Liver (tissue), 9 donors: Measurements from ENCODE around the gene TMPRSS12. TPM values are rescaled to one million over a fixed set of nuclear protein-coding genes. Genes with fewer than 3 reads are reported as not detected.

Experiments
- DNase-seq: peaks from one replicate; pipeline ENCODE4 v3.0.0-alpha.2; 2017; ENCODE audit warnings: low spot score
- H3K27ac ChIP-seq, 2 donors: one replicate each; pipeline ENCODE4 v1.7.0; 2013; ENCODE audit warnings: inconsistent platforms in 2 of 2, low read length in 2 of 2, control low read depth in 1 of 2, low read depth in 1 of 2, mild to moderate bottlenecking in 1 of 2
- H3K27me3 ChIP-seq, 4 donors: one replicate each; pipeline versions ENCODE4 v1.6.1 to v1.7.0; 2013; ENCODE audit warnings: low read length in 3 of 4, inconsistent platforms in 1 of 4, mild to moderate bottlenecking in 1 of 4, moderate library complexity in 1 of 4; ENCODE audit not compliant: control insufficient read depth in 4 of 4, insufficient read depth in 4 of 4
- H3K36me3 ChIP-seq, 4 donors: one replicate each; pipeline versions ENCODE4 v1.6.1 to v1.7.0; 2013; ENCODE audit warnings: low read length in 3 of 4, mild to moderate bottlenecking in 3 of 4, low read depth in 1 of 4, moderate library complexity in 1 of 4; ENCODE audit not compliant: control insufficient read depth in 4 of 4, insufficient read depth in 3 of 4
- H3K4me1 ChIP-seq, 4 donors: one replicate each; pipeline versions ENCODE4 v1.6.1 to v1.7.0; 2013; ENCODE audit warnings: low read length in 3 of 4, mild to moderate bottlenecking in 3 of 4, moderate library complexity in 1 of 4; ENCODE audit not compliant: control insufficient read depth in 4 of 4, insufficient read depth in 4 of 4
- H3K4me3 ChIP-seq, 3 donors: one replicate each; pipeline versions ENCODE4 v1.6.1 to v1.7.0; 2013; ENCODE audit warnings: low read length in 3 of 3, control low read depth in 1 of 3, low read depth in 1 of 3, mild to moderate bottlenecking in 1 of 3
- H3K9ac ChIP-seq, 2 donors: one replicate each; pipeline ENCODE4 v1.7.0; 2013; ENCODE audit warnings: low read length in 2 of 2, mild to moderate bottlenecking in 2 of 2, moderate library complexity in 2 of 2, control low read depth in 1 of 2, low read depth in 1 of 2
- H3K9me3 ChIP-seq, 4 donors: one replicate each; pipeline versions ENCODE4 v1.6.1 to v1.7.0; 2013; ENCODE audit warnings: low read length in 3 of 4; ENCODE audit not compliant: control insufficient read depth in 4 of 4
- CTCF ChIP-seq: fragments of 150-350 bp; IDR thresholded peaks from 2 replicates; pipeline ENCODE4 v1.5.1; 2017; ENCODE audit warnings: improper control_type of control experiment, low read depth, low read length; ENCODE audit not compliant: missing input control
- EGR1 ChIP-seq, 2 donors: IDR thresholded peaks; 2 replicates each; pipeline ENCODE4 v1.6.1; 2016 to 2018; ENCODE audit warnings: antibody characterized with exemption in 2 of 2, low read depth in 2 of 2
- FOXA1 ChIP-seq: IDR thresholded peaks from 2 replicates; pipeline ENCODE4 v1.6.1; 2016; ENCODE audit warnings: antibody characterized with exemption
- FOXA2 ChIP-seq: IDR thresholded peaks from 2 replicates; pipeline ENCODE4 v1.6.1; 2016; ENCODE audit warnings: antibody characterized with exemption
- GABPA ChIP-seq, 2 donors: IDR thresholded peaks in 1 of 2; conservative IDR thresholded peaks in 1 of 2; 2 replicates each; pipeline ENCODE4 v1.6.1; 2016; ENCODE audit warnings: antibody characterized with exemption in 2 of 2, mild to moderate bottlenecking in 1 of 2, moderate library complexity in 1 of 2
- HNF4A ChIP-seq, 2 donors: conservative IDR thresholded peaks; 2 replicates each; pipeline ENCODE4 v1.6.1; 2016; ENCODE audit warnings: antibody characterized with exemption in 2 of 2, mild to moderate bottlenecking in 2 of 2
- HNF4G ChIP-seq: IDR thresholded peaks from 2 replicates; pipeline ENCODE4 v1.6.1; 2016; ENCODE audit warnings: antibody characterized with exemption
- JUND ChIP-seq, 2 donors: IDR thresholded peaks; 2 replicates each; pipeline ENCODE4 v1.6.1; 2016; ENCODE audit warnings: antibody characterized with exemption in 2 of 2
- NR2F2 ChIP-seq: IDR thresholded peaks from 2 replicates; pipeline ENCODE4 v1.6.1; 2016; ENCODE audit warnings: antibody characterized with exemption
- RAD21 ChIP-seq, 2 donors: IDR thresholded peaks; 2 replicates each; pipeline ENCODE4 v1.6.1; 2016; ENCODE audit warnings: antibody characterized with exemption in 2 of 2, mild to moderate bottlenecking in 2 of 2
- RXRA ChIP-seq, 2 donors: IDR thresholded peaks; 2 replicates each; pipeline ENCODE4 v1.6.1; 2017 to 2018; ENCODE audit warnings: antibody characterized with exemption in 2 of 2, mild to moderate bottlenecking in 1 of 2
- SP1 ChIP-seq: IDR thresholded peaks from 2 replicates; pipeline ENCODE4 v1.6.1; 2018; ENCODE audit warnings: antibody characterized with exemption, mild to moderate bottlenecking
- TAF1 ChIP-seq: conservative IDR thresholded peaks from 2 replicates; pipeline ENCODE4 v1.6.1; 2016; ENCODE audit warnings: antibody characterized with exemption, mild to moderate bottlenecking
- YY1 ChIP-seq: IDR thresholded peaks from 2 replicates; pipeline ENCODE4 v1.6.1; 2016; ENCODE audit warnings: antibody characterized with exemption, mild to moderate bottlenecking
- WGBS: extraction: QIAGEN DNeasy Blood & Tissue Kit; methylation state at CpG from one replicate; pipeline ENCODE4 v1.1.7; 2013; 5-methylcytosine and 5-hydroxymethylcytosine counted together
- polyA plus RNA-seq, 2 donors: library from polyadenylated mRNA; stranded (reverse) in 1 of 2; unstranded in 1 of 2; fragments of 200-250 nt in 1 of 2; fragments of >200 nt in 1 of 2; fragmentation: Nextera tagmentation in 1 of 2; extraction: Ambion mirVana in 1 of 2; gene quantifications; one replicate each; pipeline versions ENCODE4 v1.2.1 to v1.2.3, GENCODE V29; 2013 to 2015
- total RNA-seq, 2 donors: library from RNA; depleted of rRNA; stranded (reverse); fragments of >200 nt; gene quantifications; one replicate each; pipeline ENCODE4 v1.2.3, GENCODE V29; 2014
- TF ChIP-seq, protein P1 (sequence below): IDR thresholded peaks from 2 replicates; pipeline ENCODE4 v1.6.1; 2016; ENCODE audit warnings: antibody characterized with exemption
- TF ChIP-seq, protein P2 (sequence below): IDR thresholded peaks from 2 replicates; pipeline ENCODE4 v1.6.1; 2016; ENCODE audit warnings: antibody characterized with exemption
- TF ChIP-seq, protein P3 (sequence below): IDR thresholded peaks from 2 replicates; pipeline ENCODE4 v1.6.1; 2016; ENCODE audit warnings: antibody characterized with exemption, mild to moderate bottlenecking
- TF ChIP-seq, protein P4 (sequence below): IDR thresholded peaks from 2 replicates; pipeline ENCODE4 v1.6.1; 2016; ENCODE audit warnings: antibody characterized with exemption
- donor health status: healthy.
- donor health status: healthy.
- donor health status: healthy.
- donor health status: healthy.
- donor health status: healthy.

TMPRSS12 gene
- total and polyA plus RNA-seq, 4 donors: not detected

DNA sequence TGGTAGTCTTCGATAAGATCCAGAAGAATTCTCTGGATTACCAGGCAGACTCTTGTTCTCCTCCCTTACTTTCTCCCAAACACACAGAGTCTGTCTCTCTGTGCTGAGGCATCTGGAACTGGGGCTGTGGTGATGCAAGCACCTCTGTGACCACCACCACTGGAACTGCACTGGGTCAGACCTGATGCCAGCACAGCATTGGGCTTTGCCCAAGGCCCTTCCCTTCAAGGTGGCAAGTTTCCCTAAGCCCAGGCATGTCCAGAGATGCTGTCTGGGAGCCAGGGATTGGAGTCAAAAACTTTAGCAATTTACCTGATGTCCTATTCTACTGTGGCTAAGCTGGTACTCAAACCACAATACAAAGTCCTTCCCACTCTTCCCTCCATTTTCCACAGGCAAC is 14.6 kb upstream of the TMPRSS12 start:
- Histone ChIP-seq H3K9me3 (no peaks in the 10 kb centered on the region), H3K4me3 (no peak overlapping the region), H3K36me3 (no peaks in the 10 kb centered on the region), H3K4me1 (peaks cover 2 to 9% (median 6%) of the 10 kb centered on the region in 4 donors), H3K27me3 (no peaks in the 10 kb centered on the region), H3K27ac (no peak overlapping the region), H3K9ac (no peak overlapping the region)
- no peak for DNase-seq
- WGBS: 98% methylated on average over 1 of the region's 1 CpG
- TF ChIP-seq CTCF: no peak
- no peak for TF ChIP-seq HNF4G
- no peak for TF ChIP-seq RAD21 (IDR thresholded peaks at IDR 0.05)
- no peak for TF ChIP-seq FOXA1
- TF ChIP-seq, protein P1, sequence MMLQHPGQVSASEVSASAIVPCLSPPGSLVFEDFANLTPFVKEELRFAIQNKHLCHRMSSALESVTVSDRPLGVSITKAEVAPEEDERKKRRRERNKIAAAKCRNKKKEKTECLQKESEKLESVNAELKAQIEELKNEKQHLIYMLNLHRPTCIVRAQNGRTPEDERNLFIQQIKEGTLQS: no peak
- TF ChIP-seq, protein P2, sequence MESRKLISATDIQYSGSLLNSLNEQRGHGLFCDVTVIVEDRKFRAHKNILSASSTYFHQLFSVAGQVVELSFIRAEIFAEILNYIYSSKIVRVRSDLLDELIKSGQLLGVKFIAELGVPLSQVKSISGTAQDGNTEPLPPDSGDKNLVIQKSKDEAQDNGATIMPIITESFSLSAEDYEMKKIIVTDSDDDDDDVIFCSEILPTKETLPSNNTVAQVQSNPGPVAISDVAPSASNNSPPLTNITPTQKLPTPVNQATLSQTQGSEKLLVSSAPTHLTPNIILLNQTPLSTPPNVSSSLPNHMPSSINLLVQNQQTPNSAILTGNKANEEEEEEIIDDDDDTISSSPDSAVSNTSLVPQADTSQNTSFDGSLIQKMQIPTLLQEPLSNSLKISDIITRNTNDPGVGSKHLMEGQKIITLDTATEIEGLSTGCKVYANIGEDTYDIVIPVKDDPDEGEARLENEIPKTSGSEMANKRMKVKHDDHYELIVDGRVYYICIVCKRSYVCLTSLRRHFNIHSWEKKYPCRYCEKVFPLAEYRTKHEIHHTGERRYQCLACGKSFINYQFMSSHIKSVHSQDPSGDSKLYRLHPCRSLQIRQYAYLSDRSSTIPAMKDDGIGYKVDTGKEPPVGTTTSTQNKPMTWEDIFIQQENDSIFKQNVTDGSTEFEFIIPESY: no peak
- no peak for TF ChIP-seq GABPA (IDR thresholded peaks at IDR 0.05 in 1 of 2, conservative IDR thresholded peaks at IDR 0.05 in 1 of 2)
- TF ChIP-seq TAF1: no peak
- TF ChIP-seq FOXA2: no peak
- no peak for TF ChIP-seq YY1
- no peak for TF ChIP-seq SP1
- TF ChIP-seq EGR1 (IDR thresholded peaks at IDR 0.05; ENCODE audit: low read depth in 2 of 2): no peak
- TF ChIP-seq, protein P3, sequence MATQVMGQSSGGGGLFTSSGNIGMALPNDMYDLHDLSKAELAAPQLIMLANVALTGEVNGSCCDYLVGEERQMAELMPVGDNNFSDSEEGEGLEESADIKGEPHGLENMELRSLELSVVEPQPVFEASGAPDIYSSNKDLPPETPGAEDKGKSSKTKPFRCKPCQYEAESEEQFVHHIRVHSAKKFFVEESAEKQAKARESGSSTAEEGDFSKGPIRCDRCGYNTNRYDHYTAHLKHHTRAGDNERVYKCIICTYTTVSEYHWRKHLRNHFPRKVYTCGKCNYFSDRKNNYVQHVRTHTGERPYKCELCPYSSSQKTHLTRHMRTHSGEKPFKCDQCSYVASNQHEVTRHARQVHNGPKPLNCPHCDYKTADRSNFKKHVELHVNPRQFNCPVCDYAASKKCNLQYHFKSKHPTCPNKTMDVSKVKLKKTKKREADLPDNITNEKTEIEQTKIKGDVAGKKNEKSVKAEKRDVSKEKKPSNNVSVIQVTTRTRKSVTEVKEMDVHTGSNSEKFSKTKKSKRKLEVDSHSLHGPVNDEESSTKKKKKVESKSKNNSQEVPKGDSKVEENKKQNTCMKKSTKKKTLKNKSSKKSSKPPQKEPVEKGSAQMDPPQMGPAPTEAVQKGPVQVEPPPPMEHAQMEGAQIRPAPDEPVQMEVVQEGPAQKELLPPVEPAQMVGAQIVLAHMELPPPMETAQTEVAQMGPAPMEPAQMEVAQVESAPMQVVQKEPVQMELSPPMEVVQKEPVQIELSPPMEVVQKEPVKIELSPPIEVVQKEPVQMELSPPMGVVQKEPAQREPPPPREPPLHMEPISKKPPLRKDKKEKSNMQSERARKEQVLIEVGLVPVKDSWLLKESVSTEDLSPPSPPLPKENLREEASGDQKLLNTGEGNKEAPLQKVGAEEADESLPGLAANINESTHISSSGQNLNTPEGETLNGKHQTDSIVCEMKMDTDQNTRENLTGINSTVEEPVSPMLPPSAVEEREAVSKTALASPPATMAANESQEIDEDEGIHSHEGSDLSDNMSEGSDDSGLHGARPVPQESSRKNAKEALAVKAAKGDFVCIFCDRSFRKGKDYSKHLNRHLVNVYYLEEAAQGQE: no peak
- TF ChIP-seq NR2F2: no peak
- no peak for TF ChIP-seq JUND (IDR thresholded peaks at IDR 0.05)
- no peak for TF ChIP-seq HNF4A (conservative IDR thresholded peaks at IDR 0.05)
- TF ChIP-seq, protein P4, sequence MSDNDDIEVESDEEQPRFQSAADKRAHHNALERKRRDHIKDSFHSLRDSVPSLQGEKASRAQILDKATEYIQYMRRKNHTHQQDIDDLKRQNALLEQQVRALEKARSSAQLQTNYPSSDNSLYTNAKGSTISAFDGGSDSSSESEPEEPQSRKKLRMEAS: no peak
- no peak for TF ChIP-seq RXRA (IDR thresholded peaks at IDR 0.05)
